Measurements from ENCODE around the gene NFILZ.
A peak's percentile ranks its signal among the peaks of the same experiment; 100 is the strongest.

Gene NFILZ
- total RNA-seq: 0 reads per million in 2 donors

GRCh38 chr19:8629996-8630683 lies at the start of gene NFILZ:
TSS of gene NFILZ (plus strand) at chr19:8630633. CDS start at chr19:8676766, 46,133 bp downstream.
- no peak for DNase-seq

- DNase-seq: peak; percentile 85
Measured at GRCh38 chr19:8580710-8581281, 49.6 kb upstream of the NFILZ start.

GRCh38 chr19:8584965-8585893 lies 45.2 kb upstream of the NFILZ start:
- DNase-seq: no peak

GRCh38 chr19:8585894-8586750 lies 44.3 kb upstream of the NFILZ start:
- peak; percentile 70 for DNase-seq

- no peak for DNase-seq
Measured at GRCh38 chr19:8589177-8589714, 41.2 kb upstream of the NFILZ start.

DNA sequence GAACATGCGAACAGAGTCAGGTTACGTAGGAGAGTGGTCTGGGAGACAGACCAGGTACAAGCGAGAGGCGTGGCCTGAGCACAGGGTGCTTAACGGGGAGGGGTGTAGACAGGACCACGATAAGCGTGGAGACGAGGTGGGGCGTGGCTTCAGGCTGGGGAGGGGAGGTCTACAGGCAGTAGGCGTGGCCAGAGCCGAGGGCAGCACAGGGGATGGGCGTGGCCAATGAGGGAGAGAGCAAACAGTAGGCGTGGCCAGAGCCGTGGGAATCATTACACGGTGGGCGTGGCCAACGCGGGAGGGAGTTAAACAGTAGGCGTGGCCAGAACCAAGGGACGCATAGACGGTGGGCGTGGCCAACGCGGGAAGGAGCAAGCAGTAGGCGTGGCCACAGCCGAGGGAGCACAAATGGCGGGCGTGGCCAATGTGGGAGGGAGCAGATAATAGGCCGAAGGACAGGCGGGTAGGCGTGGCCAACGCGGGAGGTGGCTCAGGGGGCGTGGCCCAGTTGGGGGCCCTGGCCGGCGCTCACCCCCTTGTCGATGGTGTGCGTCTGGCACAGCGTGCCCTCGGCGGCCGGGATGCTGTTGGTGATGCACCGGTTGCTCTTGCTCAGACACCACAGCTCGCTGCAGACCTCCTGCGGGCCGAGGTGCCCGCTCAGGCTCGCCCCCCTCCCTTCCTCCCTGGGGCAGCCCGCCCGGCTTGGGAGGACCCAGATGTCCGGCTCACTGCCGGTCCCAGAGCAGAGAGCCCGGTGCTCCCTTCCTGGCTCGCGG lies 38.0 kb upstream of the NFILZ start:
- DNase-seq: peak; percentile 97

DNA sequence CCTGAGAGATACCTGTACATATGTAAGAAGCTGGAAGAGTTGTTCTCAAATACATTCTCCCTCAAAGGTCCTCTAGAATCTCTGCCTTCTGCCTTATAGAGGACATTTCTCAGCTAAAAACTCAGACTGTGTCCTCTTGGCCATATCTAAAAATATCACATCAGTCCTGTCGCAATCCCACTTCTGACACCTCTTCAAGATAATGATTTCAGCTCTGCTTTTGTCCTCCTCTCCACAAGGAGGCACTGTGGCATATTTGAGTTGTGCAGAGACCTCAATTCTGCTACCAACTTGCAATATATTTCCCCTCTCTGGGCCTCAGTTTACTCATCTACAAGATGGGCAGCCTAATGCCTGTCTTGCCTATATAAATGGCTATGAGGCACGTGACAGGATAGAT lies 36.5 kb upstream of the NFILZ start:
- no peak for DNase-seq

DNA sequence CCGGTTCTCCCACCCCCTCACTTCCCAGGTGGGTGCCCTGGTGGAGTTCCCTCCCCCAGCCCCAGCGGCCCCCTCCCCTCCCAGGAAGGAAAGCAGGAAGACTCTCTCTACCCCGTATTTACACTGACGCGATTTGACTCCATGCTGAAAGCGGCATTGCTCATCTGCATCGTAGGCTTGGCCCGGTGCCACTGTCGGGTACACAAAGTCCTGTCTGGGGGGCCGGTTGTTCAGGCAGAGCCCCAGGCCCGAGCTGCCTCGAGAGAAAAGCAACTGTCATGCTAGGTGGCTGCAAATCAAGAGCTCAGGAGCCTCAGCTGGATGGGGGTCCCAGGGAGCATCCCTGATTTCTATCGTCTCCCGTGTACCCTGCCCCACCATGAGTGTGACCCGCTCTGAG lies 34.8 kb upstream of the NFILZ start:
- no peak for DNase-seq

GRCh38 chr19:8596168-8596567 lies 34.3 kb upstream of the NFILZ start:
- no peak for DNase-seq

DNA sequence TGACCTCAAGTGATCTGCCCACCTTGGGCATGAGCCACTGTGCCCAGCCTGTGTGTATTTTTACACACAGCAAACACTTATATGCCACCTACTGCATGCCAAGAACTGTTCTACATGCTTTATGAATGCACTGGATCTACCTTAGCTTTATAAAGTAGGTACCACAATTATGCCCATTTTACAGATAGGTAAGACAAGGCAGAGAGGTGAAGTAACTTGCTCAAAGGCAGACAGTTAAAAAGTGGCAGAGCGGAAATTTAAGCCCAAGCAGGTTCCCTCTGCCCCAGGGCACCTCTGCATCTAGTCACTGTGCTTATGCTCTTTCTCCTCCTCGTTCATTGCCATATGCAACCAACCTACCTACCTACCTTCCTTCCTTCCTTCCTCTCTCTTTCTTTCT lies 30.4 kb upstream of the NFILZ start:
- no peak for DNase-seq

- no peak for DNase-seq
Measured at GRCh38 chr19:8600816-8601215, 29.6 kb upstream of the NFILZ start.

- DNase-seq: no peak
Measured at GRCh38 chr19:8601796-8602195, 28.6 kb upstream of the NFILZ start.

GRCh38 chr19:8605514-8605913 lies 24.9 kb upstream of the NFILZ start:
- no peak for DNase-seq

- no peak for DNase-seq
Measured at GRCh38 chr19:8607386-8607785, 23.0 kb upstream of the NFILZ start.

- no peak for DNase-seq
Measured at GRCh38 chr19:8608941-8609278, 21.5 kb upstream of the NFILZ start.

DNA sequence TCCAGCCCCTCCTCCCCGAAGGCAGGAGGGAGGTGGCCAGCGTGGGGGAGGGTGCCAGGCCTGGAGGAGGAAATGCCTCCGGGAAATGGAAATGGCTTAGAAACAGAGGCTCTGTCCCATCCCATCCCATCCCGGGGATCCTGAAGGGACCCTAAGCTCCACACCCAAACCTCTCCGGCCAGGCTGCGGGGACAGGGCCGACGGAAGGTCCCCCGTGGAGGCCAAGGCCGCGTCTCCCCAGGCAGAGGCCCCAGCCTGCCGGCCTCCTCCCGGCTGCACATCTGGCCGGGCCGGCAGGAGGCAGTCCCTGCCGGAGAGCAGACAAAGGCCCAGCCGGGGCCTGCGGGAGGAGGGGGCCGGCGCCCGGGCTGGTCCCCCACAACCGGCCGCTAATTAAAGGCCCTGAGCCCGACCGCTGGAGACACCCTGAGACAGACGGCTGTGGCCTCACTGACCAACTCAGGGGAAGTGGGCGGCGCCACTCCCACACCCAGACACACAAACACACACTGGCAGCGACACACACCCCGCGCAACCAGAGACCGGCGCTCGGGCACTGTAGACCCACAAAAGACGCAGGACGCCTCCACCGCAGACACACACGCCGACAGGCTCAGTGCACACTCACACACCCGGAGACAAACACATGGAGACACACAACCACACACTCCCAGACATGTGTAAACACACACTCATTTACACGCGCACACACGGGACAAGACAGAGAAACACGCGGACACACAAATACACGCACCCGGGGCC lies 21.0 kb upstream of the NFILZ start:
- no peak for DNase-seq

GRCh38 chr19:8610041-8610935 lies 20.1 kb upstream of the NFILZ start, which contains the start of gene ADAMTS10:
TSS of gene ADAMTS10 (minus strand) at chr19:8610715. CDS start at chr19:8605710, 5,005 bp downstream.
- DNase-seq: peak; percentile 43

DNA sequence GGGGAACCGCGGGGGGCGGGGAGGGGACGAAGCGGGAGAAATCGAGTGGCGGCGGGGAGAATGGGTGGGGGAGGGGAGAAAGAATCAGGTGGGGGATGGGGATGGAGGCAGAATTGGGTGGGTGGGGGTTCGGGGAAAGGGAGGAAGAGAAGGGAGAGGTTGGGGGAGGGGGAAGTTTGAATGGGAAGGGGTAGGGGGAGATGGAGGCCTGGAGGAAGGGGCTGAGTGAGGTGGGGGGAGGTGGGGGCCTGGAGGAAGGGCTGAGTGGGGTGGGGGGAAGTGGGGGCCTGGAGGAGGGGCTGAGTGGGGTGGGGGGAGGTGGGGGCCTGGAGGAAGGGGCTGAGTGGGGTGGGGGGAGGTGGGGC lies 19.5 kb upstream of the NFILZ start:
- DNase-seq: no peak

DNA sequence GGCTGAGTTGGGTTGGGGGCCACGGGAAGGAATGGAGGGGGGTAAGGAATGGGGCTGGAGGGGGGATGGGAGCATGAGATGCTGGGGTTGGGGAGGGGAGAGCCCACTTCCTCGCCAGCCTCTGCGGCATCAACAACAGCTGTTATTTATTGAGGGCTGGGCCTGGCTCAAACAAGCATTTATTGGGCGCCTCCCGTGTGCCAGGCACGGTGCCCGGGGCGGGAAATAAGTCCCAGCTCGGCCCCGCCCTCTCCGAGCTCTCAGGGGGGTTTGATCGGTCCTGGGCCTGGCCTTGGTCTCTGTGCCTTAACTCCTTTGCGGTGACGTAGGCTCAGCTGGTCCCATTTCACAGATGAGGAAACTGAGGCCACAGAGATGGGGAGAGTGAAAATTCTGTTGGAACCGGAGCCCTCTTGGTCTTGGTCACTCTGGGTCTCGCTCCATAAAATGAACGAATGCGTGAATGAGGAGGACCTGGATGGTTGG lies 19.0 kb upstream of the NFILZ start:
- DNase-seq: no peak

Data from T-helper 9 cell (primary cell).